PC-3 (cell line): Measurements from ENCODE around the gene CTNNA2.

ENCODE experiments used
- CTCF ChIP-seq: fragments of 300-600 bp; sonication (generic); conservative IDR thresholded peaks from 2 replicates; pipeline ENCODE4 v1.5.1; 2017; ENCODE audit warnings: antibody characterized with exemption, low read depth, mild to moderate bottlenecking, low read length
- EZH2 ChIP-seq: fragments of 300-600 bp; sonication (generic); IDR thresholded peaks from one replicate; pipeline ENCODE4 v1.6.1; 2017; ENCODE audit warnings: antibody characterized with exemption, mild to moderate bottlenecking, low read length; ENCODE audit not compliant: unreplicated experiment
- EZH2phosphoT487 ChIP-seq: fragments of 300-600 bp; sonication (generic); IDR thresholded peaks from 2 replicates; pipeline ENCODE4 v1.6.1; 2018; ENCODE audit warnings: mild to moderate bottlenecking, antibody characterized with exemption, low read length, borderline replicate concordance

- TF ChIP-seq EZH2phosphoT487 (no peak), CTCF (no peak), EZH2 (no peak)
Observed at GRCh38 chr2:80258341-80258740, 745.5 kb downstream of the CTNNA2 start.
